ENCODE results near the gene TTLL5.

TTLL5 gene

GRCh38 chr14:75806352-75806832 lies 145.3 kb downstream of the TTLL5 start:
- DNase-seq: no peak

GRCh38 chr14:75807667-75808360 lies 146.8 kb downstream of the TTLL5 start:
- DNase-seq: no peak

- DNase-seq: no peak
These were observed 150.2 kb downstream of the TTLL5 start for GRCh38 chr14:75811136-75811829.

- DNase-seq: peak; percentile 86
These were observed 150.9 kb downstream of the TTLL5 start for GRCh38 chr14:75811872-75812499.

- DNase-seq: no peak
These were observed 151.6 kb downstream of the TTLL5 start for GRCh38 chr14:75812622-75813021.

- DNase-seq: no peak
These were observed 159.7 kb downstream of the TTLL5 start for GRCh38 chr14:75820761-75821160.

- DNase-seq: peak; percentile 26
These were observed 160.9 kb downstream of the TTLL5 start for GRCh38 chr14:75821831-75822521.

- DNase-seq: no peak
These were observed 161.6 kb downstream of the TTLL5 start for GRCh38 chr14:75822522-75823141.

GRCh38 chr14:75823334-75823733 lies 162.3 kb downstream of the TTLL5 start:
- no peak for DNase-seq

- DNase-seq: no peak
These were observed 163.3 kb downstream of the TTLL5 start for GRCh38 chr14:75824318-75824717.

GRCh38 chr14:75825147-75825592 lies 164.1 kb downstream of the TTLL5 start:
- DNase-seq: no peak

GRCh38 chr14:75826599-75826998 lies 165.6 kb downstream of the TTLL5 start:
- no peak for DNase-seq

GRCh38 chr14:75827331-75827730 lies 166.3 kb downstream of the TTLL5 start:
- no peak for DNase-seq

GRCh38 chr14:75829316-75829715 lies 168.3 kb downstream of the TTLL5 start:
- DNase-seq: no peak

- peak; percentile 75 for DNase-seq
These were observed 170.4 kb downstream of the TTLL5 start for GRCh38 chr14:75831455-75831854.

- peak; percentile 61 for DNase-seq
These were observed 170.9 kb downstream of the TTLL5 start for GRCh38 chr14:75831952-75832351.

- DNase-seq: no peak
These were observed 171.7 kb downstream of the TTLL5 start for GRCh38 chr14:75832621-75833297.

GRCh38 chr14:75833326-75834020 lies 172.4 kb downstream of the TTLL5 start:
- DNase-seq: no peak

- DNase-seq: no peak
These were observed 174.2 kb downstream of the TTLL5 start for GRCh38 chr14:75835156-75835725.

- no peak for DNase-seq
These were observed 174.7 kb downstream of the TTLL5 start for GRCh38 chr14:75835737-75836136.

GRCh38 chr14:75837151-75837787 lies 176.2 kb downstream of the TTLL5 start:
- no peak for DNase-seq
